ENCODE measurements around the gene ZNF182.

DNA sequence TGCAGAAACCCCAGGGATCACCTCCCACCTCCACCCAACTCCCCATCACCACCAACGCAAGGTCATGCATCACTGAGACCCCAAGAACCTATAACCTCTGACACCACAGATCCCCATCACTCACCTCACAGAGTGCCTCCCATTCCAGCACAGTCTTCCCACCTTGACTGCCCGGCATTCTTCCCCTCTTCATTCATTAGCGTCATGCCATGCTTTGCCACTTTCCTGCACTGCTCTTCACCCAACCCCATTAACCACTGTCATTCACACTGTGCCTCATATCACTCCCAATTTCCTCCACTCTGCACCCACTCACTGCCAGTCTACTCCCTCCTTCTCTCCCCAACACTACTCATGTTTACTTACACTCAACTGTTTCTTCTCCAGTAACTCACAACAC is 30.6 kb downstream of the ZNF182 start:
- TF ChIP-seq, protein P1, sequence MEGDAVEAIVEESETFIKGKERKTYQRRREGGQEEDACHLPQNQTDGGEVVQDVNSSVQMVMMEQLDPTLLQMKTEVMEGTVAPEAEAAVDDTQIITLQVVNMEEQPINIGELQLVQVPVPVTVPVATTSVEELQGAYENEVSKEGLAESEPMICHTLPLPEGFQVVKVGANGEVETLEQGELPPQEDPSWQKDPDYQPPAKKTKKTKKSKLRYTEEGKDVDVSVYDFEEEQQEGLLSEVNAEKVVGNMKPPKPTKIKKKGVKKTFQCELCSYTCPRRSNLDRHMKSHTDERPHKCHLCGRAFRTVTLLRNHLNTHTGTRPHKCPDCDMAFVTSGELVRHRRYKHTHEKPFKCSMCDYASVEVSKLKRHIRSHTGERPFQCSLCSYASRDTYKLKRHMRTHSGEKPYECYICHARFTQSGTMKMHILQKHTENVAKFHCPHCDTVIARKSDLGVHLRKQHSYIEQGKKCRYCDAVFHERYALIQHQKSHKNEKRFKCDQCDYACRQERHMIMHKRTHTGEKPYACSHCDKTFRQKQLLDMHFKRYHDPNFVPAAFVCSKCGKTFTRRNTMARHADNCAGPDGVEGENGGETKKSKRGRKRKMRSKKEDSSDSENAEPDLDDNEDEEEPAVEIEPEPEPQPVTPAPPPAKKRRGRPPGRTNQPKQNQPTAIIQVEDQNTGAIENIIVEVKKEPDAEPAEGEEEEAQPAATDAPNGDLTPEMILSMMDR (conservative IDR thresholded peaks at IDR 0.05): no peak
- TF ChIP-seq EZH2 (IDR thresholded peaks at IDR 0.05; ENCODE audit: low read depth): no peak

Data from PC-9 (cell line).